CD1c-positive myeloid dendritic cell (primary cell): ENCODE data around the gene AGRP.

ENCODE experiments used
- DNase-seq: peaks from one replicate; pipeline ENCODE4 v3.0.0-alpha.2; 2016; ENCODE audit errors: extremely low spot score

Gene AGRP

GRCh38 chr16:67504031-67505021 lies 21.0 kb upstream of the AGRP start:
- peak; percentile 85 for DNase-seq

GRCh38 chr16:67499106-67499505 lies 15.8 kb upstream of the AGRP start:
- DNase-seq, result no peak

GRCh38 chr16:67490335-67491096 lies 7.2 kb upstream of the AGRP start:
- peak; percentile 88 for DNase-seq

GRCh38 chr16:67489401-67490083 lies 6.2 kb upstream of the AGRP start:
- DNase-seq, result no peak

GRCh38 chr16:67487561-67487960 lies 4.2 kb upstream of the AGRP start:
- DNase-seq, result peak; percentile 29

- peak; percentile 51 for DNase-seq
These were observed 3.5 kb upstream of the AGRP start for GRCh38 chr16:67486805-67487204.

- no peak for DNase-seq
These were observed 581 bp upstream of the AGRP start for GRCh38 chr16:67483731-67484525.

GRCh38 chr16:67482233-67482924 lies 968 bp downstream of the AGRP start:
- no peak for DNase-seq

GRCh38 chr16:67481561-67482232 lies 1.6 kb downstream of the AGRP start:
- DNase-seq, result no peak

- DNase-seq, result peak; percentile 100
These were observed 2.4 kb downstream of the AGRP start, which contains the start of gene ATP6V0D1 for GRCh38 chr16:67480833-67481560. TSS of gene ATP6V0D1 (minus strand) at chr16:67481157. CDS start at chr16:67481086, 71 bp downstream.

GRCh38 chr16:67477960-67478554 lies 5.3 kb downstream of the AGRP start:
- DNase-seq, result no peak

- peak; percentile 31 for DNase-seq
These were observed 8.5 kb downstream of the AGRP start for GRCh38 chr16:67474551-67475455.

- DNase-seq, result no peak
These were observed 11.5 kb downstream of the AGRP start for GRCh38 chr16:67471758-67472384.

- DNase-seq, result no peak
These were observed 13.0 kb downstream of the AGRP start for GRCh38 chr16:67470359-67470758.

GRCh38 chr16:67468731-67469130 lies 14.6 kb downstream of the AGRP start:
- DNase-seq, result no peak

- no peak for DNase-seq
These were observed 16.8 kb downstream of the AGRP start for GRCh38 chr16:67466581-67466980.

GRCh38 chr16:67464565-67464964 lies 18.8 kb downstream of the AGRP start:
- no peak for DNase-seq
